Measurements from ENCODE around the gene NGLY1. TPM values are rescaled to one million over a fixed set of nuclear protein-coding genes. Genes with fewer than 3 reads are reported as not detected.

NGLY1 gene
- total RNA-seq, 1 experiment from 2014 or later, result 29.4 TPM

DNA sequence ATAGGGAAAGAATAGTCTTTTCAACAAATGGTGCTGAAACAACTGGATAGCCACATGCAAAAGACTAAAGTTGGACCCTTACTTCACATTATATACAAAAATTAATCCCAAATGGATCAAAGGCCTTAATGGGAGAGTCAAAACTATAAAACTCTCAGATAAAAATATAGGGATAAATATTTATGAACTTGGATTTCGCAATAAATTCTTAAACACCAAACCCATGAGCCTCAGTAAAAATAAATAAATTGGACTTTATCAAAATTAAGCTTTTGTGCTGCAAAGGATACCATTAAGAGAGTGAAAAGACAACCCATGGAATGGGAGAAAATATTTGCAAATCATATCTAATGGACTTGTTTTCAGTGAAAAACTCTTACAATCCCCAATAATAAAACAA, 99.8 kb downstream of the NGLY1 start:
- BruUV-seq (replicated peaks), result no TSS peak
- H3K4me3 ChIP-seq (replicated peaks in 1 of 2; ENCODE audit: low read depth in 1 of 2, low read length in 2 of 2), result no peak overlapping the region
- TF ChIP-seq CEBPB (IDR thresholded peaks at IDR 0.05; ENCODE audit: low read depth) (no peak), EZH2phosphoT487 (IDR thresholded peaks at IDR 0.05; ENCODE audit: borderline replicate concordance) (no peak), YY1 (IDR thresholded peaks at IDR 0.05; ENCODE audit: extremely low read depth, insufficient replicate concordance, low read depth, low read length) (no peak)
- TF ChIP-seq, protein P1, sequence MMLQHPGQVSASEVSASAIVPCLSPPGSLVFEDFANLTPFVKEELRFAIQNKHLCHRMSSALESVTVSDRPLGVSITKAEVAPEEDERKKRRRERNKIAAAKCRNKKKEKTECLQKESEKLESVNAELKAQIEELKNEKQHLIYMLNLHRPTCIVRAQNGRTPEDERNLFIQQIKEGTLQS (IDR thresholded peaks at IDR 0.05), result no peak

DNA sequence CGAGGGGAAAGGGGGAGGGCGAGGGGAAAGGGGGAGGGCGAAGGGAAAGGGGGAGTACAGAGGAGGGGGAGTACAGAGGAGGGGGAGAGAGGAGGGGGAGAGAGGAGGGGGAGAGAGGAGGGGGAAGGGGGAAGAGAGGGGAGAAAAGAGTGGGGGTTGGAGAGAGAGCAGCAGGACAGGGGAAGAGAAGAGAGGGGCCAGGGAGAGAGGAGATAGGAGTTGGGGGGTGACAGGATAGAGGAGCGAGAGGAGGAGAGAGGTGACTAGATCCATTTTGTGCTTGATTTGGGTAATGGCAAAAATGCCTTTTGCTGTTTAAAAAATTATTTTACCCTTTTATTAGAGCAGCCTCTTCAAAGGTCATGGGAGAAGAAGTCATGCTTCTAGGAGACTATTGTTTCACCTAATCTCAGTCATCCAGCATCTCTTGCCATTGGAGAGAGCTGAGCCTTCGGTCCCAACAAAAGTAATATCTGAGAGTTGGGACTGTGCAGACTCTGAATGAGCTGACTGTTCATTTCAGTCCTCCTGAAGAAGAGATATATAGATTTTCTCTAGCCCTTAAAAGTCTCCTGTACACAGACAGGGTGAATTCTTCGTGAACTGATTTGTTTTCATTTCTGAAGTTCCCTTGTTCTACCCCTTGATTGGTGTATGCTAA, 103.5 kb downstream of the NGLY1 start:
- no peak overlapping the region for H3K27ac ChIP-seq (ENCODE audit: low read depth, low read length)
- no peaks in the 10 kb centered on the region for H3K36me3 ChIP-seq (ENCODE audit: control insufficient read depth in 1 of 2, insufficient read depth in 2 of 2, low read length in 2 of 2)
- RAD21 ChIA-PET (ENCODE audit: low non-redundant PET in 1 of 2, low total read pairs in 2 of 2, uncharacterized antibody in 2 of 2, unreplicated experiment in 2 of 2), result no interaction called here
- H2AFZ ChIP-seq (ENCODE audit: low read depth, low read length, poor library complexity, severe bottlenecking), result no peak overlapping the region
- ATAC-seq (no peak), DNase-seq (ENCODE audit: low read depth, low spot score) (no peak)
- BruUV-seq (replicated peaks), result no TSS peak
- POLR2A ChIA-PET, result no interaction called here
- H3K4me2 ChIP-seq (ENCODE audit: low read length), result no peak overlapping the region
- H3K27me3 ChIP-seq (ENCODE audit: insufficient read depth, low read length), result no peaks in the 10 kb centered on the region
- H3K4me1 ChIP-seq (ENCODE audit: control insufficient read depth in 1 of 2, insufficient read depth in 2 of 2, low read length in 2 of 2), result no peaks in the 10 kb centered on the region
- H4K20me1 ChIP-seq (ENCODE audit: insufficient read depth), result no peaks in the 10 kb centered on the region; the same call in 1 of the 2 replicates
- TF ChIP-seq SRF (IDR thresholded peaks at IDR 0.05; ENCODE audit: low read depth) (no peak), SP1 (IDR thresholded peaks at IDR 0.05; ENCODE audit: low read depth) (no peak), CTCF (IDR thresholded peaks at IDR 0.05 in 2 of 3, conservative IDR thresholded peaks at IDR 0.05 in 1 of 3; ENCODE audit: borderline replicate concordance in 1 of 3, insufficient read depth in 1 of 3, low read depth in 2 of 3, low read length in 2 of 3) (no peak)
- H3K9ac ChIP-seq (ENCODE audit: low read length), result no peak overlapping the region
- no peaks in the 10 kb centered on the region for H3K9me2 ChIP-seq (ENCODE audit: insufficient read depth)
- H3K79me2 ChIP-seq (ENCODE audit: insufficient read depth, low read length), result no peaks in the 10 kb centered on the region
- H3K4me3 ChIP-seq (replicated peaks in 1 of 2; ENCODE audit: low read depth in 1 of 2, low read length in 2 of 2), result no peak overlapping the region
- intact Hi-C loops (cut with micrococcal nuclease), result no loop called here
- CTCF ChIA-PET, result no interaction called here
- no peaks in the 10 kb centered on the region for H3K9me3 ChIP-seq (ENCODE audit: control insufficient read depth in 1 of 2, insufficient read depth in 1 of 2, low read depth in 1 of 2, low read length in 2 of 2)

More for the DNA sequence above, 99.8 kb downstream of the NGLY1 start:
- Histone ChIP-seq H3K9me3 (ENCODE audit: control insufficient read depth in 1 of 2, insufficient read depth in 1 of 2, low read depth in 1 of 2, low read length in 2 of 2) (no peaks in the 10 kb centered on the region), H2AFZ (ENCODE audit: low read depth, low read length, poor library complexity, severe bottlenecking) (no peak overlapping the region), H3K79me2 (ENCODE audit: insufficient read depth, low read length) (no peaks in the 10 kb centered on the region), H3K36me3 (ENCODE audit: control insufficient read depth in 1 of 2, insufficient read depth in 2 of 2, low read length in 2 of 2) (no peaks in the 10 kb centered on the region), H3K4me2 (ENCODE audit: low read length) (no peak overlapping the region), H3K27me3 (ENCODE audit: insufficient read depth, low read length) (0 out of 2 replicates have a peak, but pooled peaks cover 2% of the 10 kb centered on the region), H3K27ac (ENCODE audit: low read depth, low read length) (no peak overlapping the region), H3K9me2 (ENCODE audit: insufficient read depth) (no peaks in the 10 kb centered on the region), H4K20me1 (ENCODE audit: insufficient read depth) (no peaks in the 10 kb centered on the region; the same call in 1 of the 2 replicates), H3K9ac (ENCODE audit: low read length) (no peak overlapping the region), H3K4me1 (ENCODE audit: control insufficient read depth in 1 of 2, insufficient read depth in 2 of 2, low read length in 2 of 2) (no peaks in the 10 kb centered on the region)
- CTCF ChIA-PET, result no interaction called here
- intact Hi-C loops (cut with micrococcal nuclease), result no loop called here
- ATAC-seq (no peak), DNase-seq (ENCODE audit: low read depth, low spot score) (no peak)
- POLR2A ChIA-PET, result no interaction called here
- RAD21 ChIA-PET (ENCODE audit: low non-redundant PET in 1 of 2, low total read pairs in 2 of 2, uncharacterized antibody in 2 of 2, unreplicated experiment in 2 of 2), result no interaction called here
